Motor neuron (in vitro differentiated cells): ENCODE data around the gene ZNF649. TPM values are rescaled to one million over a fixed set of nuclear protein-coding genes. Genes with fewer than 3 reads are reported as not detected.

Source experiments
- ATAC-seq, 8 experiments: fragments of 200-7000 bp; cut with Tn5 transposase; replicated peaks in 6 of 8; 2 replicates each; pipeline ENCODE4 v1.8.0; 2021; ENCODE audit warnings: mild to moderate bottlenecking in 8 of 8, moderate library complexity in 8 of 8
- H3K27ac ChIP-seq, 2 donors: fragments of 250-450 bp; sonication (Bioruptor Pico); 2 replicates each; pipeline ENCODE4 v1.9.0; 2021; ENCODE audit warnings: antibody characterized with exemption in 2 of 2, mild to moderate bottlenecking in 2 of 2, moderate library complexity in 1 of 2
- H3K4me1 ChIP-seq, 2 donors: fragments of 250-450 bp; sonication (Bioruptor Pico); replicated peaks in 1 of 2; 2 replicates each; pipeline ENCODE4 v1.6.1; 2021; ENCODE audit warnings: antibody characterized with exemption in 2 of 2, mild to moderate bottlenecking in 2 of 2, moderate library complexity in 1 of 2
- H3K4me3 ChIP-seq, 5 donors: fragments of 250-450 bp; sonication (Bioruptor Pico); 2 replicates each; pipeline ENCODE4 v1.9.0; 2021; ENCODE audit warnings: antibody characterized with exemption in 5 of 5, mild to moderate bottlenecking in 5 of 5, moderate library complexity in 4 of 5
- WGBS, 10 experiments: fragments of 450-650 bp; shearing (Covaris generic); methylation state at CpG; one replicate each; pipeline ENCODE4 v1.0.0; 2022; 5-methylcytosine and 5-hydroxymethylcytosine counted together
- in situ Hi-C, 9 experiments: fragments of 400-800 bp; cut with MboI; loops; one replicate each; pipeline ENCODE4 v1.15.0; 2021; ENCODE audit warnings: low sequenced_read_pairs in 9 of 9, low pct_unique_long_range_greater_than_20kb in 2 of 9; ENCODE audit not compliant: unreplicated experiment in 9 of 9
- total RNA-seq, 8 experiments: library from RNA; unstranded; fragments of 300-600 nt; gene quantifications; 2 replicates each; pipeline versions ENCODE4 v1.2.3 to v1.2.4, GENCODE V29; 2022

The ZNF649 gene
- total RNA-seq, 8 experiments from 2014 or later: 8.8 to 23.1 (median 17.3) TPM

DNA sequence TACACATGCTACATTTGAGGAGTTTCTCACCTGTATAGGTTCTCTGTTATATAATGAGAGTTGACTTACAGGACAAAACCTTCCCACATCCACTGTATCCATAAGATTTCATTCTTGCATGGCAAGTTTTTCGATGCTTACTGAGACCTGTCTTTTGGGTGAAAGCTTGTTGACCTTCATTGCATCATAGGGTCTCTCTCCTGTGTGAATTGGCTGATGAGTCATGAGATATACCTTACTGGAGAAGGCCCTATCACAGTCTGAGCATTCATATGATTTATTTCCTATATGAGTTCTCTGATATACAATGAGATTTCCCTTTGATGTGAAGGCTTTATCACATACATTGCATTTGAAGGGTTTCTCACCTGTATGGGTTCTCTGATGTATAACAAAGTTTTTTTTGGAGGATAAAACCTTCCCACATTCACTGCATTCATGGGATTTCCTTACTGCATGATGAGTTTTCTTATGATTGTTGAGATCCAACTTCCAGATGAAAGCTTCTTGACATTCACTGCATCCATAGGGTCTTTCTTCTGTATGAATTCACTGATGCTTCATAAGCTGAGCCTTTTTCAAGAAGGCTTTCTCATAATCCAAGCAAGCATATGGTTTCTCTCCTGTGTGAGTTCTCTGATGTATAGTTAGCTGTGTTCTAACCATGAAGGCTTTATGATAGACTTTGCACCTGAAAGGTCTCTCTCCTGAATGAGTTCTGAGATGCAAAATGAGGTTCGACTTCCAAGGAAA, 42.8 kb downstream of the ZNF649 start:
- in situ Hi-C loops: no loop called here
- H3K27ac ChIP-seq: no peak overlapping the region
- H3K4me3 ChIP-seq: no peak overlapping the region
- 0 to 100% (median 86%) methylated on average over 1 to 2 of the region's 2 CpGs; no CpG with 5 or more reads in 1 of the 10 experiments for WGBS, 10 experiments
- ATAC-seq: no peak
- H3K4me1 ChIP-seq: no peaks in the 10 kb centered on the region

Other genes starting within 250 kb of the ZNF649 start
- gene SPACA6, start 211.7 kb downstream of the ZNF649 start, total RNA-seq: 10 to 100 TPM in 4 of 8 experiments, 1 to 10 TPM in 4; 2.6 to 41.8 (median 9.5) TPM
- 10 to 100 TPM in 1 of 8 experiments, 1 to 10 TPM in 2, under 1 TPM in 3, not detected in 2; 0.22 to 23.8 (median 1.7) TPM for gene HAS1, start 181.0 kb downstream of the ZNF649 start, total RNA-seq
- under 1 TPM in 3 of 8 experiments, not detected in 5; 0.36 to 0.97 (median 0.43) TPM for gene FPR1, start 153.1 kb downstream of the ZNF649 start, total RNA-seq
- gene FPR2, start 143.8 kb downstream of the ZNF649 start, total RNA-seq: under 1 TPM in 3 of 8 experiments, not detected in 5; 0.15 to 0.33 (median 0.21) TPM
- under 1 TPM in 6 of 8 experiments, not detected in 2; 0.05 to 0.64 (median 0.21) TPM for gene FPR3, start 109.9 kb downstream of the ZNF649 start, total RNA-seq
- 10 to 100 TPM; 13.1 to 32.0 (median 18.7) TPM for gene ZNF577, start 17.1 kb downstream of the ZNF649 start, total RNA-seq
- 1 to 10 TPM; 4.2 to 8.5 (median 6.8) TPM for gene ZNF613, start 22.5 kb upstream of the ZNF649 start, total RNA-seq
- gene ZNF350, start 81.8 kb upstream of the ZNF649 start, total RNA-seq: 10 to 100 TPM in 3 of 8 experiments, 1 to 10 TPM in 5; 2.8 to 18.3 (median 7.2) TPM
- gene ZNF615, start 103.2 kb upstream of the ZNF649 start, total RNA-seq: 10 to 100 TPM in 3 of 8 experiments, 1 to 10 TPM in 5; 5.3 to 13.5 (median 8.0) TPM
- gene ZNF614, start 123.4 kb upstream of the ZNF649 start, total RNA-seq: 10 to 100 TPM in 7 of 8 experiments, 1 to 10 TPM in 1; 10.0 to 12.8 (median 12.0) TPM
- 10 to 100 TPM; 10.1 to 23.8 (median 15.6) TPM for gene ZNF432, start 143.8 kb upstream of the ZNF649 start, total RNA-seq
- gene ZNF841, start 190.7 kb upstream of the ZNF649 start, total RNA-seq: 10 to 100 TPM; 10.8 to 28.3 (median 23.0) TPM
- 10 to 100 TPM in 6 of 8 experiments, 1 to 10 TPM in 2; 5.9 to 17.9 (median 14.8) TPM for gene ZNF616, start 234.9 kb upstream of the ZNF649 start, total RNA-seq